ENCODE data around the gene THY1.
"Not testable (repeated sequence)": the region's sequence is repeated elsewhere in the genome, so short reads cannot be mapped to it uniquely, and the experiment has no call there.

Gene THY1

GRCh38 chr11:119445379-119445778, 22.4 kb upstream of the THY1 start:
- DNase-seq, result no peak

GRCh38 chr11:119441898-119442243, 18.9 kb upstream of the THY1 start:
- no peak for DNase-seq

- no peak for DNase-seq
Measured at GRCh38 chr11:119438599-119438998, 15.6 kb upstream of the THY1 start.

- DNase-seq, result not testable (repeated sequence)
Measured at GRCh38 chr11:119437521-119437920, 14.5 kb upstream of the THY1 start.

- no peak for DNase-seq
Measured at GRCh38 chr11:119436711-119437110, 13.7 kb upstream of the THY1 start.

GRCh38 chr11:119436093-119436492, 13.1 kb upstream of the THY1 start:
- no peak for DNase-seq

GRCh38 chr11:119434591-119435330, 11.8 kb upstream of the THY1 start:
- no peak for DNase-seq

GRCh38 chr11:119433358-119433725, 10.4 kb upstream of the THY1 start:
- no peak for DNase-seq

- no peak for DNase-seq
Measured at GRCh38 chr11:119432484-119433357, 9.7 kb upstream of the THY1 start.

- DNase-seq, result no peak
Measured at GRCh38 chr11:119431523-119431922, 8.6 kb upstream of the THY1 start.

GRCh38 chr11:119427279-119427678, 4.3 kb upstream of the THY1 start:
- no peak for DNase-seq

- no peak for DNase-seq
Measured at GRCh38 chr11:119426142-119426541, 3.2 kb upstream of the THY1 start.

- DNase-seq, result no peak
Measured at GRCh38 chr11:119424775-119425174, 1.8 kb upstream of the THY1 start.

- no peak for DNase-seq
Measured at GRCh38 chr11:119424276-119424675, 1.3 kb upstream of the THY1 start.

GRCh38 chr11:119423509-119424254, 710 bp upstream of the THY1 start:
- no peak for DNase-seq

- DNase-seq, result no peak
Measured at GRCh38 chr11:119421941-119422808, 797 bp downstream of the THY1 start.

GRCh38 chr11:119421351-119421750, 1.6 kb downstream of the THY1 start:
- no peak for DNase-seq

GRCh38 chr11:119420631-119421030, 2.3 kb downstream of the THY1 start:
- no peak for DNase-seq

GRCh38 chr11:119419834-119420492, 3.0 kb downstream of the THY1 start:
- DNase-seq, result no peak

- no peak for DNase-seq
Measured at GRCh38 chr11:119419246-119419645, 3.7 kb downstream of the THY1 start.

GRCh38 chr11:119418759-119419158, 4.2 kb downstream of the THY1 start:
- no peak for DNase-seq
